ENCODE data around the gene LGALS7.

LGALS7 gene

GRCh38 chr19:38723606-38723965 is 49.7 kb downstream of the LGALS7 start:
- no peak overlapping the region for H3K27ac ChIP-seq
- no peaks in the 10 kb centered on the region for H4K20me1 ChIP-seq (ENCODE audit: insufficient read depth)
- H3K4me1 ChIP-seq (ENCODE audit: low read depth, poor library complexity, severe bottlenecking): no peaks in the 10 kb centered on the region
- H2AFZ ChIP-seq (ENCODE audit: low read depth): no peak overlapping the region
- no peak overlapping the region for H3K4me3 ChIP-seq (IDR thresholded peaks at IDR 0.05; ENCODE audit: insufficient read depth, low read depth, low read length)
- H3K4me2 ChIP-seq: no peak overlapping the region
- no peak overlapping the region for H3K9ac ChIP-seq
- H3K27me3 ChIP-seq (ENCODE audit: insufficient read depth, low read depth): no peaks in the 10 kb centered on the region
- H3K36me3 ChIP-seq (ENCODE audit: insufficient read depth): no peaks in the 10 kb centered on the region
- TF ChIP-seq CTCF (conservative IDR thresholded peaks at IDR 0.05; ENCODE audit: low read depth, low read length): no peak
- H3K79me2 ChIP-seq (ENCODE audit: insufficient read depth, low read depth): no peaks in the 10 kb centered on the region

GRCh38 chr19:38722947-38723605 is 50.2 kb downstream of the LGALS7 start:
- Histone ChIP-seq H3K4me1 (ENCODE audit: low read depth, poor library complexity, severe bottlenecking) (no peaks in the 10 kb centered on the region), H3K79me2 (ENCODE audit: insufficient read depth, low read depth) (no peaks in the 10 kb centered on the region), H4K20me1 (ENCODE audit: insufficient read depth) (no peaks in the 10 kb centered on the region), H3K4me3 (IDR thresholded peaks at IDR 0.05; ENCODE audit: insufficient read depth, low read depth, low read length) (no peak overlapping the region), H3K4me2 (no peak overlapping the region), H3K27me3 (ENCODE audit: insufficient read depth, low read depth) (no peaks in the 10 kb centered on the region), H3K36me3 (ENCODE audit: insufficient read depth) (no peaks in the 10 kb centered on the region), H2AFZ (ENCODE audit: low read depth) (no peak overlapping the region), H3K9ac (no peak overlapping the region), H3K27ac (no peak overlapping the region)
- TF ChIP-seq CTCF (conservative IDR thresholded peaks at IDR 0.05; ENCODE audit: low read depth, low read length): no peak

GRCh38 chr19:38721979-38722773 is 51.1 kb downstream of the LGALS7 start:
- no peak for TF ChIP-seq CTCF (conservative IDR thresholded peaks at IDR 0.05; ENCODE audit: low read depth, low read length)
- Histone ChIP-seq H3K4me1 (ENCODE audit: low read depth, poor library complexity, severe bottlenecking) (no peaks in the 10 kb centered on the region), H3K4me2 (no peak overlapping the region), H3K27me3 (ENCODE audit: insufficient read depth, low read depth) (no peaks in the 10 kb centered on the region), H4K20me1 (ENCODE audit: insufficient read depth) (no peaks in the 10 kb centered on the region), H3K9ac (no peak overlapping the region), H3K79me2 (ENCODE audit: insufficient read depth, low read depth) (no peaks in the 10 kb centered on the region), H3K27ac (no peak overlapping the region), H3K4me3 (IDR thresholded peaks at IDR 0.05; ENCODE audit: insufficient read depth, low read depth, low read length) (no peak overlapping the region), H3K36me3 (ENCODE audit: insufficient read depth) (no peaks in the 10 kb centered on the region), H2AFZ (ENCODE audit: low read depth) (no peak overlapping the region)

GRCh38 chr19:38721496-38721895 is 51.8 kb downstream of the LGALS7 start:
- no peak for TF ChIP-seq CTCF (conservative IDR thresholded peaks at IDR 0.05; ENCODE audit: low read depth, low read length)
- no peaks in the 10 kb centered on the region for H3K36me3 ChIP-seq (ENCODE audit: insufficient read depth)
- no peak overlapping the region for H3K9ac ChIP-seq
- no peaks in the 10 kb centered on the region for H3K4me1 ChIP-seq (ENCODE audit: low read depth, poor library complexity, severe bottlenecking)
- no peaks in the 10 kb centered on the region for H3K79me2 ChIP-seq (ENCODE audit: insufficient read depth, low read depth)
- H2AFZ ChIP-seq (ENCODE audit: low read depth): no peak overlapping the region
- no peaks in the 10 kb centered on the region for H4K20me1 ChIP-seq (ENCODE audit: insufficient read depth)
- no peak overlapping the region for H3K4me3 ChIP-seq (IDR thresholded peaks at IDR 0.05; ENCODE audit: insufficient read depth, low read depth, low read length)
- H3K4me2 ChIP-seq: no peak overlapping the region
- no peak overlapping the region for H3K27ac ChIP-seq
- no peaks in the 10 kb centered on the region for H3K27me3 ChIP-seq (ENCODE audit: insufficient read depth, low read depth)
